Measurements from ENCODE around the gene LCE3E. TPM values are rescaled to one million over a fixed set of nuclear protein-coding genes. Genes with fewer than 3 reads are reported as not detected.
"Not testable (repeated sequence)": the region's sequence is repeated elsewhere in the genome, so short reads cannot be mapped to it uniquely, and the experiment has no call there.

LCE3E gene
- not detected in 2 replicates for total RNA-seq

GRCh38 chr1:152566681-152567080 is at the start of gene LCE3E:
Gene LCE3E, minus strand, starts transcription at chr1:152566780. Its CDS starts 572 bp downstream, at chr1:152566208.
- DNase-seq (ENCODE audit: low read depth in 2 of 2): no peak

GRCh38 chr1:152613511-152613910 is 46.9 kb upstream of the LCE3E start, which contains the start of gene LCE3B:
Gene LCE3B, plus strand, starts transcription at chr1:152613811. Its CDS starts 0 bp downstream, at chr1:152613811.
- no peak for DNase-seq (ENCODE audit: low read depth in 2 of 2)

- no peak for DNase-seq (ENCODE audit: low read depth in 2 of 2)
Observed at GRCh38 chr1:152599934-152600333, 33.4 kb upstream of the LCE3E start, which contains the start of gene LCE3C. Gene LCE3C, plus strand, starts transcription at chr1:152600234. Its CDS starts 498 bp downstream, at chr1:152600732.

- DNase-seq (ENCODE audit: low read depth in 2 of 2): no peak
Observed at GRCh38 chr1:152596986-152597385, 30.4 kb upstream of the LCE3E start.

- DNase-seq (ENCODE audit: low read depth in 2 of 2): peak in 1 of 2 donors; percentile 19
Observed at GRCh38 chr1:152585586-152585985, 19.0 kb upstream of the LCE3E start.

- DNase-seq (ENCODE audit: low read depth in 2 of 2): no peak
Observed at GRCh38 chr1:152582647-152583046, 16.1 kb upstream of the LCE3E start.

GRCh38 chr1:152580433-152580832 is 13.9 kb upstream of the LCE3E start, which contains the start of gene LCE3D:
Gene LCE3D, minus strand, starts transcription at chr1:152580516. Its CDS starts 580 bp downstream, at chr1:152579936.
- no peak for DNase-seq (ENCODE audit: low read depth in 2 of 2)

GRCh38 chr1:152579526-152579925 is 12.9 kb upstream of the LCE3E start:
- not testable (repeated sequence) for DNase-seq (ENCODE audit: low read depth in 2 of 2)

GRCh38 chr1:152577168-152577567 is 10.6 kb upstream of the LCE3E start:
- no peak for DNase-seq (ENCODE audit: low read depth in 2 of 2)

GRCh38 chr1:152565535-152566215 is 905 bp downstream of the LCE3E start:
- no peak for DNase-seq (ENCODE audit: low read depth in 2 of 2)

GRCh38 chr1:152565115-152565514 is 1.5 kb downstream of the LCE3E start:
- no peak for DNase-seq (ENCODE audit: low read depth in 2 of 2)

- DNase-seq (ENCODE audit: low read depth in 2 of 2): not testable (repeated sequence)
Observed at GRCh38 chr1:152548358-152548757, 18.2 kb downstream of the LCE3E start.

- no peak for DNase-seq (ENCODE audit: low read depth in 2 of 2)
Observed at GRCh38 chr1:152546704-152547103, 19.9 kb downstream of the LCE3E start.

GRCh38 chr1:152543820-152544219 is 22.8 kb downstream of the LCE3E start:
- no peak for DNase-seq (ENCODE audit: low read depth in 2 of 2)

- no peak for DNase-seq (ENCODE audit: low read depth in 2 of 2)
Observed at GRCh38 chr1:152539901-152540300, 26.7 kb downstream of the LCE3E start.

- DNase-seq (ENCODE audit: low read depth in 2 of 2): peak in 1 of 2 donors; percentile 18
Observed at GRCh38 chr1:152537496-152537895, 29.1 kb downstream of the LCE3E start.

GRCh38 chr1:152535774-152536173 is 30.8 kb downstream of the LCE3E start:
- DNase-seq (ENCODE audit: low read depth in 2 of 2): no peak

- DNase-seq (ENCODE audit: low read depth in 2 of 2): peak; percentile 57 to 68
Observed at GRCh38 chr1:152533327-152533938, 33.1 kb downstream of the LCE3E start.

GRCh38 chr1:152525080-152525641 is 41.4 kb downstream of the LCE3E start:
- no peak for DNase-seq (ENCODE audit: low read depth in 2 of 2)

GRCh38 chr1:152520561-152521090 is 46.0 kb downstream of the LCE3E start:
- DNase-seq (ENCODE audit: low read depth in 2 of 2): no peak

- DNase-seq (ENCODE audit: low read depth in 2 of 2): no peak
Observed at GRCh38 chr1:152519851-152520250, 46.7 kb downstream of the LCE3E start.

- peak; percentile 31 to 88 for DNase-seq (ENCODE audit: low read depth in 2 of 2)
Observed at GRCh38 chr1:152517237-152517811, 49.3 kb downstream of the LCE3E start.

Data from lung microvascular endothelial cell (primary cell).